Measurements from ENCODE around the gene C1QL4.
"Not testable (repeated sequence)": the region's sequence is repeated elsewhere in the genome, so short reads cannot be mapped to it uniquely, and the experiment has no call there.

GRCh38 chr12:49282740-49283375 lies 54.1 kb downstream of the C1QL4 start:
- TF ChIP-seq CTCF (conservative IDR thresholded peaks at IDR 0.05 in 1 of 2, IDR thresholded peaks at IDR 0.05 in 1 of 2; ENCODE audit: low read depth in 1 of 2, low read length in 2 of 2); EZH2 (IDR thresholded peaks at IDR 0.05; ENCODE audit: low read length, missing control alignments): not testable (repeated sequence)

Measured in fibroblast of lung (primary cell).